Heart left ventricle (tissue), 13 donors: Measurements from ENCODE around the gene JOSD2.

ENCODE experiments used
- CTCF ChIP-seq, 12 donors: fragments of 200-600 bp; sonication (generic) in 4 of 12; IDR thresholded peaks; one replicate each; pipeline versions ENCODE4 v1.5.0 to v1.8.0; 2018 to 2022; ENCODE audit warnings: antibody characterized with exemption in 12 of 12, mild to moderate bottlenecking in 5 of 12
- POLR2A ChIP-seq, 2 donors: fragments of 450-650 bp; IDR thresholded peaks; one replicate each; pipeline ENCODE4 v1.6.1; 2017; ENCODE audit warnings: antibody characterized with exemption in 2 of 2, mild to moderate bottlenecking in 2 of 2, moderate library complexity in 2 of 2
- donor health status: ischemic (EF 13 %, LVEDD 7.1; RV severe dilation, severe dysfunction).
- donor health status: DM: no; HTN: yes; CAD: no.
- donor health status: DM: no; HTN: no; CAD: no.
- donor health status: ischemic (EF 25% LVEDD 6.9; RV normal size, moderate dysfunction).
- donor health status: ischemic (EF 25% LVEDD 5.7; RV mildly dilated, moderate dysfunction).
- donor health status: ischemic (EF 35%, LVEDD 5.7; RV mildly dilated, moderate dysfunction).
- donor health status: nonischemic (EF 11% LVEDD 7.7; RV severe dilation, severe dysfunction).
- donor health status: DM: yes; HTN: yes; CAD: no.
- donor health status: PGD.
- donor health status: ischemic (EF 29% LVEDD 5.4; RV normal size, mild dysfunction).
- donor health status: nonischemic (EF 23%, LVEDD 6.1; RV moderate dilation, normal function).

- TF ChIP-seq CTCF (IDR thresholded peaks at IDR 0.05) (no peak), POLR2A (IDR thresholded peaks at IDR 0.05) (no peak)
These were observed 8.1 kb upstream of the JOSD2 start for GRCh38 chr19:50519006-50519575.
